ENCODE results near the gene KREMEN1. TPM values are rescaled to one million over a fixed set of nuclear protein-coding genes. Genes with fewer than 3 reads are reported as not detected.

KREMEN1 gene
- total and polyA plus RNA-seq, 10 of the 15 experiments (the other 5 are each of a cell fraction or from before 2014, with no cell fraction given) = 0.10 to 2.5 (median 0.20) TPM; not detected in 1

DNA sequence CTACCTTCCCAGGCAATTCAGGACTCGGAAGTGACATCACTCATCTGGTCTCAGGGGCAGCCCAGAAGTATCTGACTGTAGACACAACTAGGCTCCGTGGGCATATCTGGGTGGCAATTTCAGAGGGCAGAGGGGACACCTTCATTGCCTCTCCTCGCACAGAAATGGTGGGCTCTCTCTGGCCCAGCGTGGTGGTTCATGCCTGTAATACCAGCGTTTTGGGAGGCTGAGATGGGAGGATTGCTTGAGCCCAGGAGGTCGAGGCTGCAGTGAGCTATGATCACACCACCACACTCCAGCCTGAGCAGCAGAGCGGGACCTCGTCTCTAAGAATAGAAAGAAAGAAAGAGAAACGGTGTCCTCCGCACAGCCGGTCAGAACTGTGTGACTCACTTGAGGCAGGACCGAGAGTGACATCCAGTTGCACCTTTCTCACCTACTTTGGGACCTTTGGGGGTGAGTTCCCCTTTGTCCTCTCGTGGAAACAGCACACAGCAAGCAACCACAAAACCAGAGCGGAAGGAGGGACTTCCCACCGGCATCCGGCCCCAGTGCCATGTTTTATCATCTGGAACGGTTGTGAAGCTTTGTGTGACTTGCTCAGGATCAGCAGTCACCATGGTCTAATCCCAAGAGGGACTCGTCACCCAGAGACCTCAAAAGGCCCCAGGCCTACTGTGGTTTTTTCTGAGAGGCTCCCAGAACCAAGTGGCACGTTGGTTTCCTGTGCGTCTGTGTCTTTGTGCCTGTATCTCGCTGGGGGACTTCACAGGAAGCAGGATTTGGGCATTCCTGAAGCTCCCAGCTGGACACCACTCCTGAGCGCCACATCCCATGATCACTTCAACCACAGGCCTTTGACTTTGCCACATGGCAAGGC is 94.4 kb downstream of the KREMEN1 start (continued):
- TF ChIP-seq ZBTB11 (CRISPR knock-in tag; IDR thresholded peaks at IDR 0.05) = no peak
- TF ChIP-seq, protein P1, sequence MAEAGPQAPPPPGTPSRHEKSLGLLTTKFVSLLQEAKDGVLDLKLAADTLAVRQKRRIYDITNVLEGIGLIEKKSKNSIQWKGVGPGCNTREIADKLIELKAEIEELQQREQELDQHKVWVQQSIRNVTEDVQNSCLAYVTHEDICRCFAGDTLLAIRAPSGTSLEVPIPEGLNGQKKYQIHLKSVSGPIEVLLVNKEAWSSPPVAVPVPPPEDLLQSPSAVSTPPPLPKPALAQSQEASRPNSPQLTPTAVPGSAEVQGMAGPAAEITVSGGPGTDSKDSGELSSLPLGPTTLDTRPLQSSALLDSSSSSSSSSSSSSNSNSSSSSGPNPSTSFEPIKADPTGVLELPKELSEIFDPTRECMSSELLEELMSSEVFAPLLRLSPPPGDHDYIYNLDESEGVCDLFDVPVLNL (IDR thresholded peaks at IDR 0.05; ENCODE audit: low read depth, low read length) = no peak
- no peak for TF ChIP-seq NFYA (IDR thresholded peaks at IDR 0.05; ENCODE audit: borderline replicate concordance, low read depth, low read length)
- no peak for TF ChIP-seq ASH2L (IDR thresholded peaks at IDR 0.05; ENCODE audit: borderline replicate concordance, low read depth)
- peak; percentile 77; the same call in 1 of the 2 replicates for TF ChIP-seq NKRF (conservative IDR thresholded peaks at IDR 0.05)
- peak; percentile 99 for TF ChIP-seq ZBED1 (IDR thresholded peaks at IDR 0.05; ENCODE audit: borderline replicate concordance)
- TF ChIP-seq, protein P2, sequence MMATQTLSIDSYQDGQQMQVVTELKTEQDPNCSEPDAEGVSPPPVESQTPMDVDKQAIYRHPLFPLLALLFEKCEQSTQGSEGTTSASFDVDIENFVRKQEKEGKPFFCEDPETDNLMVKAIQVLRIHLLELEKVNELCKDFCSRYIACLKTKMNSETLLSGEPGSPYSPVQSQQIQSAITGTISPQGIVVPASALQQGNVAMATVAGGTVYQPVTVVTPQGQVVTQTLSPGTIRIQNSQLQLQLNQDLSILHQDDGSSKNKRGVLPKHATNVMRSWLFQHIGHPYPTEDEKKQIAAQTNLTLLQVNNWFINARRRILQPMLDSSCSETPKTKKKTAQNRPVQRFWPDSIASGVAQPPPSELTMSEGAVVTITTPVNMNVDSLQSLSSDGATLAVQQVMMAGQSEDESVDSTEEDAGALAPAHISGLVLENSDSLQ (IDR thresholded peaks at IDR 0.05) = peak; percentile 94
- TF ChIP-seq ATF7 (IDR thresholded peaks at IDR 0.05; ENCODE audit: low read depth) = peak; percentile 97
- peak; percentile 74 for TF ChIP-seq E2F8 (IDR thresholded peaks at IDR 0.05; ENCODE audit: low read depth, partially characterized antibody)
- peak; percentile 92 for TF ChIP-seq MEF2A (IDR thresholded peaks at IDR 0.05; ENCODE audit: insufficient read depth, low read depth, low read length)
- peak; percentile 73 for TF ChIP-seq TARDBP (IDR thresholded peaks at IDR 0.05; ENCODE audit: borderline replicate concordance)
- peak; percentile 84 for TF ChIP-seq POU2F2 (IDR thresholded peaks at IDR 0.05; ENCODE audit: borderline replicate concordance, low read depth, low read length)
